DND-41 (cell line): ENCODE measurements around the gene RPS8.

Source experiments
- CTCF ChIP-seq: IDR thresholded peaks from 2 replicates; pipeline ENCODE4 v1.5.1; 2012; ENCODE audit warnings: borderline replicate concordance, low read length, moderate library complexity, mild to moderate bottlenecking; ENCODE audit not compliant: poor library complexity, severe bottlenecking; ENCODE audit errors: extremely low read depth
- EZH2 ChIP-seq: IDR thresholded peaks from 3 replicates; pipeline ENCODE4 v1.6.1; 2012; ENCODE audit warnings: borderline replicate concordance, low read depth, mild to moderate bottlenecking, moderate library complexity, low read length, inconsistent platforms; ENCODE audit not compliant: severe bottlenecking

GRCh38 chr1:44733365-44733764 lies 42.0 kb upstream of the RPS8 start:
- no peak for TF ChIP-seq CTCF
- no peak for TF ChIP-seq EZH2
